Hepatocyte (in vitro differentiated cells): ENCODE data around the gene OR10H3.

Source experiments
- EZH2phosphoT487 ChIP-seq: fragments of 200-600 bp; sonication (generic); IDR thresholded peaks from one replicate; pipeline ENCODE4 v1.6.1; 2018; ENCODE audit warnings: antibody characterized with exemption, mild to moderate bottlenecking, low read depth, moderate library complexity; ENCODE audit not compliant: unreplicated experiment, severe bottlenecking
- TF ChIP-seq, protein P1 (sequence below): fragments of 200-600 bp; sonication (generic); IDR thresholded peaks from 2 replicates; pipeline ENCODE4 v1.5.1; 2016; ENCODE audit warnings: antibody characterized with exemption, mild to moderate bottlenecking; ENCODE audit not compliant: poor library complexity

DNA sequence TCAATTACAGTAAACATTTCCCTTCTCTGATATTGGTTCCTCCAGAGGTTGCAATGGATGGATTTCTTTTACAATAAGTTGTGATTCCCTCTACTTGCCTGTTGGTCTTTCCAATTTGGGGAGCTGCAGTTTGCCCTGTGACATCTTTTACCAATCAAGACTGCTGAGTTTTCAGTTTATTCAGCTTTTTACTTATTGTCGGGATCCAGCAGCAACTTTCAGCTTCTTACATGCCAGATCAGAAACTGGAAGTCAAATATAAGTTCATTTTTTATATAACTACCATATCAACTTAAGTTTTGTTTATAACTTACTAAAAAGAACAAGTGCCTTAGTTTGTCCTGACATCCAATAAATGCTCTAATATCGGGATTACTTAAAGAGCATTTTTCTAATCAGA is 10.5 kb downstream of the OR10H3 start:
- TF ChIP-seq, protein P1, sequence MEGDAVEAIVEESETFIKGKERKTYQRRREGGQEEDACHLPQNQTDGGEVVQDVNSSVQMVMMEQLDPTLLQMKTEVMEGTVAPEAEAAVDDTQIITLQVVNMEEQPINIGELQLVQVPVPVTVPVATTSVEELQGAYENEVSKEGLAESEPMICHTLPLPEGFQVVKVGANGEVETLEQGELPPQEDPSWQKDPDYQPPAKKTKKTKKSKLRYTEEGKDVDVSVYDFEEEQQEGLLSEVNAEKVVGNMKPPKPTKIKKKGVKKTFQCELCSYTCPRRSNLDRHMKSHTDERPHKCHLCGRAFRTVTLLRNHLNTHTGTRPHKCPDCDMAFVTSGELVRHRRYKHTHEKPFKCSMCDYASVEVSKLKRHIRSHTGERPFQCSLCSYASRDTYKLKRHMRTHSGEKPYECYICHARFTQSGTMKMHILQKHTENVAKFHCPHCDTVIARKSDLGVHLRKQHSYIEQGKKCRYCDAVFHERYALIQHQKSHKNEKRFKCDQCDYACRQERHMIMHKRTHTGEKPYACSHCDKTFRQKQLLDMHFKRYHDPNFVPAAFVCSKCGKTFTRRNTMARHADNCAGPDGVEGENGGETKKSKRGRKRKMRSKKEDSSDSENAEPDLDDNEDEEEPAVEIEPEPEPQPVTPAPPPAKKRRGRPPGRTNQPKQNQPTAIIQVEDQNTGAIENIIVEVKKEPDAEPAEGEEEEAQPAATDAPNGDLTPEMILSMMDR = no peak
- TF ChIP-seq EZH2phosphoT487 = no peak
